ENCODE data around the gene ODAD4. TPM values are rescaled to one million over a fixed set of nuclear protein-coding genes. Genes with fewer than 3 reads are reported as not detected.

The ODAD4 gene
- total RNA-seq, 1 donor from 2014 or later = 6.3 TPM

DNA sequence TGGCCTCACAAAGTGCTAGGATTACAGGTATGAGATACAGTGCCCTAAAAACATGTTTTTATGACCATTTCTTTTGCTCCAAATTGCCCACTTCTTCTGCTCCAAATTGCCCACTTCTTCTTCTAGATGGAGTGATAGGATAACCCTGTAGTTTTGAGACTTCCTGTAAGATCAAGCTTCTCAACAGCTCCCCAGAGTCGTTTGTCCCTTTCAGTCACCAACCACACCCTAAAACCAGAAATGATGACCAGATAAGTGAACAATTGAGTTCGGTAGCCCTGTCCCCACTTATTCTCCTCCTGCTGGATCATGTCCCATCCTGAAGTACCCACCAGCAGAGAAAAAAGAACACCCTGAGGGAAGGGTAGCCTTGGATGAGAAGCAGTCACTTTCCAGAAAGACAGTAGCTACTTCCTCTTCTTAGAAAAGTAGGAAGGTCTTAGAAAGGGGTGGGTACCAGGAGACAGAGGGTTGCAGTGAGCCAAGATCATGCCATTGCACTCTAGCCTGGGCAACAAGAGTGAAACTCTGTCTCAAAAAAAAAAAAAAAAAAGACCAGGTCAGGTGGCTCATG is 2.5 kb downstream of the ODAD4 start:
- TF ChIP-seq, protein P1, sequence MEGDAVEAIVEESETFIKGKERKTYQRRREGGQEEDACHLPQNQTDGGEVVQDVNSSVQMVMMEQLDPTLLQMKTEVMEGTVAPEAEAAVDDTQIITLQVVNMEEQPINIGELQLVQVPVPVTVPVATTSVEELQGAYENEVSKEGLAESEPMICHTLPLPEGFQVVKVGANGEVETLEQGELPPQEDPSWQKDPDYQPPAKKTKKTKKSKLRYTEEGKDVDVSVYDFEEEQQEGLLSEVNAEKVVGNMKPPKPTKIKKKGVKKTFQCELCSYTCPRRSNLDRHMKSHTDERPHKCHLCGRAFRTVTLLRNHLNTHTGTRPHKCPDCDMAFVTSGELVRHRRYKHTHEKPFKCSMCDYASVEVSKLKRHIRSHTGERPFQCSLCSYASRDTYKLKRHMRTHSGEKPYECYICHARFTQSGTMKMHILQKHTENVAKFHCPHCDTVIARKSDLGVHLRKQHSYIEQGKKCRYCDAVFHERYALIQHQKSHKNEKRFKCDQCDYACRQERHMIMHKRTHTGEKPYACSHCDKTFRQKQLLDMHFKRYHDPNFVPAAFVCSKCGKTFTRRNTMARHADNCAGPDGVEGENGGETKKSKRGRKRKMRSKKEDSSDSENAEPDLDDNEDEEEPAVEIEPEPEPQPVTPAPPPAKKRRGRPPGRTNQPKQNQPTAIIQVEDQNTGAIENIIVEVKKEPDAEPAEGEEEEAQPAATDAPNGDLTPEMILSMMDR (IDR thresholded peaks at IDR 0.05; ENCODE audit: unreplicated experiment) = no peak
- peaks cover 15% of the 10 kb centered on the region for H3K4me1 Mint-ChIP-seq (ENCODE audit: low read depth)

DNA sequence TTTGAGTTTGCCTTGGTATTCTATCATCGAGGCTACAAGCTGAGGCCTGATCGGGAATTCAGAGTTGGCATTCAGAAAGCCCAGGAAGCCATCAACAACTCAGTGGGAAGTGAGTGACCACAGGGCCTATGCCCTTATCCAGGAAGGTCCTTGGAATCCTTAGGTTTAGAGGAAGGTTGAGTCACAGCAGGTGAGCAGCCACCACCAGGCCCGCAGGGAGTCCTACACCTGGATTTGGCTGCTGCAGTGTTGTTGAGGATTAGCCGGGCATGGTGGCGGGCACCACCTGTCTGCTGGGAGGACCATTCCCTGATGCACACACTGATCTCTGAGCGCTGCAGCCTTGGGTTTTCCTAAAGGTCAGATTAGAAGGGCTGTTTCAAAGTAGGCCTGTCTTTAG is 5.2 kb downstream of the ODAD4 start:
- Mint-ChIP-seq H3K36me3 (ENCODE audit: insufficient read depth) (peaks cover 3% of the 10 kb centered on the region), H3K4me3 (ENCODE audit: low read depth) (no peak overlapping the region), H3K27me3 (no peaks in the 10 kb centered on the region), H3K27ac (no peak overlapping the region), H3K4me1 (ENCODE audit: low read depth) (peaks cover 2% of the 10 kb centered on the region), H3K9me3 (ENCODE audit: low read depth) (no peaks in the 10 kb centered on the region)
- DNase-seq (ENCODE audit: low spot score, unreplicated experiment) = no peak
- TF ChIP-seq, protein P1 (IDR thresholded peaks at IDR 0.05; ENCODE audit: unreplicated experiment) = no peak

More for the DNA sequence above, 2.5 kb downstream of the ODAD4 start:
- no peaks in the 10 kb centered on the region for H3K27me3 Mint-ChIP-seq
- H3K27ac Mint-ChIP-seq = no peak overlapping the region
- no peaks in the 10 kb centered on the region for H3K36me3 Mint-ChIP-seq (ENCODE audit: insufficient read depth)
- DNase-seq (ENCODE audit: low spot score, unreplicated experiment) = no peak
- no peak overlapping the region for H3K4me3 Mint-ChIP-seq (ENCODE audit: low read depth)
- no peaks in the 10 kb centered on the region for H3K9me3 Mint-ChIP-seq (ENCODE audit: low read depth)

DNA sequence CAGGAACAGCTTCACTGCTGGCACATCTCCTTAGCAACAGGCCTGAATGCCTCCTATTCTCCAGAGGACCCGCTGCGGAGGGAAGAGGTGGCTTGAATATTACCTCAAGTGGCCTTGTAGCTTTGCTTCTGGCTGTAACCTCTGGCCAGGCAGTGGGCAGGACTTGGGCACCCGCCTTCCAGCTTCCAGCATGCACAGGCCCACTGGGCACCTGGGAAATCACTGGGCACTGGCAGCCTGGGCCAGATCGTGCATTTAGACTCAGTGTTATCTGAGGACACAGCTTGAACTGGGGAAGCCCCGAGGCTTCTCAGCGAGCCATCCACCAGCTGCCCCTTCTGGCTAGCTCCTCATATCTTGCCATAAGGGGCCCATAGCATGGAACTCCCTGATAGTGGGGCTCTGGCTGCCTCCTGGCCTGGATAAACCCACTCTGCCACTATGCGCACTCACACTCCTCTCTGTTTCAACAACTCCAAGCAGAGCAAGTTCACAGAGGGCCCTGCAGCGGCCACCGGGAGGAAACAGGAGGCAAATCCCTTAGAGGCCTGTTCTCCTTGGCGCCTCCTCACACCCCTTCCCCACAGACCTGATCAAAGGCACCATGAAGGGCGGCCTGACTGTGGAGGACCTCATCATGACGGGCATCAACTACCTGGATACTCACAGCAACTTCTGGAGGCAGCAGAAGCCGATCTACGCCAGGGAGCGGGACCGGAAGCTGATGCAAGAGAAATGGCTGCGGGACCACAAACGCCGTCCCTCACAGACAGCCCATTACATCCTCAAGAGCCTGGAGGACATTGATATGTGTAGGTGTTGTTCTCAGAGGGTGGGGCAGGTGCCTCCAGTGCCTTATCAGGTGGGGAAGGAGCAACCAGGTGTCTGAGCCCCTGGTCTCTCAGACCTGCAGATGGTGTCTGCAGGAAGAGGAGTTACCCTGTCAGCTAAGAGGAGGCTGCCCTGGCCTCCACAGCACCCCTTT is 7.8 kb downstream of the ODAD4 start:
- H3K9me3 Mint-ChIP-seq (ENCODE audit: low read depth) = no peaks in the 10 kb centered on the region
- H3K27me3 Mint-ChIP-seq = no peaks in the 10 kb centered on the region
- no peak overlapping the region for H3K4me3 Mint-ChIP-seq (ENCODE audit: low read depth)
- H3K4me1 Mint-ChIP-seq (ENCODE audit: low read depth) = no peaks in the 10 kb centered on the region
- H3K36me3 Mint-ChIP-seq (ENCODE audit: insufficient read depth) = peaks cover 6% of the 10 kb centered on the region
- no peak for DNase-seq (ENCODE audit: low spot score, unreplicated experiment)
- TF ChIP-seq, protein P1 (IDR thresholded peaks at IDR 0.05; ENCODE audit: unreplicated experiment) = no peak
- H3K27ac Mint-ChIP-seq = no peak overlapping the region

- H3K9me3 Mint-ChIP-seq (ENCODE audit: low read depth) = no peaks in the 10 kb centered on the region
- H3K36me3 Mint-ChIP-seq (ENCODE audit: insufficient read depth) = peaks cover 6% of the 10 kb centered on the region
- H3K4me1 Mint-ChIP-seq (ENCODE audit: low read depth) = no peaks in the 10 kb centered on the region
- no peak overlapping the region for H3K4me3 Mint-ChIP-seq (ENCODE audit: low read depth)
- TF ChIP-seq, protein P1 (IDR thresholded peaks at IDR 0.05; ENCODE audit: unreplicated experiment) = no peak
- H3K27me3 Mint-ChIP-seq = no peaks in the 10 kb centered on the region
- H3K27ac Mint-ChIP-seq = no peak overlapping the region
- DNase-seq (ENCODE audit: low spot score, unreplicated experiment) = no peak
These were observed 8.8 kb downstream of the ODAD4 start for GRCh38 chr17:41939044-41939692.

- Mint-ChIP-seq H3K27me3 (no peaks in the 10 kb centered on the region), H3K4me3 (ENCODE audit: low read depth) (no peak overlapping the region)
These were observed 9.3 kb downstream of the ODAD4 start for GRCh38 chr17:41939693-41940090.

More at GRCh38 chr17:41939693-41940090, 9.3 kb downstream of the ODAD4 start:
- TF ChIP-seq, protein P1 (IDR thresholded peaks at IDR 0.05; ENCODE audit: unreplicated experiment) = no peak
- H3K4me1 Mint-ChIP-seq (ENCODE audit: low read depth) = no peaks in the 10 kb centered on the region
- H3K27ac Mint-ChIP-seq = no peak overlapping the region
- no peak for DNase-seq (ENCODE audit: low spot score, unreplicated experiment)
- H3K9me3 Mint-ChIP-seq (ENCODE audit: low read depth) = no peaks in the 10 kb centered on the region
- H3K36me3 Mint-ChIP-seq (ENCODE audit: insufficient read depth) = peaks cover 6% of the 10 kb centered on the region
